ENCODE results near the gene RASSF8. TPM values are rescaled to one million over a fixed set of nuclear protein-coding genes. Genes with fewer than 3 reads are reported as not detected.

RASSF8 gene
- total RNA-seq, 2 donors from 2014 or later = 3.2 to 14.2 TPM

DNA sequence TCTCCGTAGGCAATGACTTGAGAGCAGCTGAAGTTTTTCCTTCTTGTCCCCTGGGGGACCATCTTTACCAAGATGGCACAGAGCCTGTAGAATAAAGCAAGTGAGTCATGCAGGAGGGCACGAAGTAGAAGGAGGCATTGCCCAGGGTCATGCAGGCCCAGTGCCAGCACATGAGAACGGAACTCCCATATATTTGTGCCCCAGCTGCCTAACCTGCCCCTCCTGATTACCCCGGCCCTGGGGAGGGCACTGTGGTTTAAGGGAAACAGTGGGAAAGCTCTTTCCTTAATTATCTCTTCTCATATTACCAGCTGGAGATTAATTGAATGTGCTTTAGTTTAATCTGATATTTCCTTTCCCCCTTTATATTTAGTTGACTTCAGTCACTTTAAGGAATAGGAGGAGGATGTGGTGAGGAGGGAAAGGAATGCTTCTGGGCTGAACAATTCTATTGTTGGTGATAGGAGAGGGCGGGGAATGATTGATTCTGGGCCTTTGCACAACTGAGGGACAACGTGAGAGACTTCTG is 51.9 kb downstream of the RASSF8 start:
- TF ChIP-seq, protein P1, sequence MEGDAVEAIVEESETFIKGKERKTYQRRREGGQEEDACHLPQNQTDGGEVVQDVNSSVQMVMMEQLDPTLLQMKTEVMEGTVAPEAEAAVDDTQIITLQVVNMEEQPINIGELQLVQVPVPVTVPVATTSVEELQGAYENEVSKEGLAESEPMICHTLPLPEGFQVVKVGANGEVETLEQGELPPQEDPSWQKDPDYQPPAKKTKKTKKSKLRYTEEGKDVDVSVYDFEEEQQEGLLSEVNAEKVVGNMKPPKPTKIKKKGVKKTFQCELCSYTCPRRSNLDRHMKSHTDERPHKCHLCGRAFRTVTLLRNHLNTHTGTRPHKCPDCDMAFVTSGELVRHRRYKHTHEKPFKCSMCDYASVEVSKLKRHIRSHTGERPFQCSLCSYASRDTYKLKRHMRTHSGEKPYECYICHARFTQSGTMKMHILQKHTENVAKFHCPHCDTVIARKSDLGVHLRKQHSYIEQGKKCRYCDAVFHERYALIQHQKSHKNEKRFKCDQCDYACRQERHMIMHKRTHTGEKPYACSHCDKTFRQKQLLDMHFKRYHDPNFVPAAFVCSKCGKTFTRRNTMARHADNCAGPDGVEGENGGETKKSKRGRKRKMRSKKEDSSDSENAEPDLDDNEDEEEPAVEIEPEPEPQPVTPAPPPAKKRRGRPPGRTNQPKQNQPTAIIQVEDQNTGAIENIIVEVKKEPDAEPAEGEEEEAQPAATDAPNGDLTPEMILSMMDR (IDR thresholded peaks at IDR 0.05) = no peak
- DNase-seq = no peak
- H3K27ac ChIP-seq = peak overlapping the region; percentile 48
- H3K9me3 ChIP-seq = no peaks in the 10 kb centered on the region
- no peak overlapping the region for H3K9ac ChIP-seq (ENCODE audit: low read depth in 2 of 2, low read length in 2 of 2)
- no peaks in the 10 kb centered on the region for H3K27me3 ChIP-seq
- intact Hi-C loops (cut with DNase I) = loop anchor here (10.0 kb wide), 1 partner anchor 46 kb away; no protein-coding TSS in a partner anchor
- H3K4me3 ChIP-seq = no peak overlapping the region
- H3K36me3 ChIP-seq = no peaks in the 10 kb centered on the region
- H3K4me1 ChIP-seq = no peaks in the 10 kb centered on the region

DNA sequence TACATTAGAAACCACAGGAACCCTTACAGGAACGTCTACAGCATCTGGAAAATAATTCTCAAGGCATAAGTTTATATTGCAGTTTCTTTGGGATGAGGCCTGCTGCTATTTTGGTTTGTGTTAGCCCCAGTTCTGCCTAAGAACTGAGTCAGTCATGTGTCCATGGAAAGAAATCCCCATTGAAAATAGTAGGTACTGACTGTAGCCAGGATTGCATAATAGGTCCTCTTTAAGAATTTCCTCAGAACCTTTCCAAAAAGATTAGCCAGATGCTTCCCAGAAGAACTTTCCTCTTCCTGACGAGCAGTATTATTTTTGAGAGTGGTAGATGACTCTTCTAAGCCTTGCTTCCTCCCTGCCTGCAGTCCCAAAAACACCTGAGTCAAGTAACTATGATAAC is 52.6 kb downstream of the RASSF8 start:
- Histone ChIP-seq H3K4me1 (no peaks in the 10 kb centered on the region), H3K27ac (peak overlapping the region; percentile 48), H3K27me3 (no peaks in the 10 kb centered on the region), H3K9ac (ENCODE audit: low read depth in 2 of 2, low read length in 2 of 2) (no peak overlapping the region), H3K9me3 (no peaks in the 10 kb centered on the region), H3K36me3 (no peaks in the 10 kb centered on the region), H3K4me3 (no peak overlapping the region)
- intact Hi-C loops (cut with DNase I) = loop anchor here (10.0 kb wide), 1 partner anchor 46 kb away; no protein-coding TSS in a partner anchor
- TF ChIP-seq, protein P1 (IDR thresholded peaks at IDR 0.05) = no peak
- no peak for DNase-seq

DNA sequence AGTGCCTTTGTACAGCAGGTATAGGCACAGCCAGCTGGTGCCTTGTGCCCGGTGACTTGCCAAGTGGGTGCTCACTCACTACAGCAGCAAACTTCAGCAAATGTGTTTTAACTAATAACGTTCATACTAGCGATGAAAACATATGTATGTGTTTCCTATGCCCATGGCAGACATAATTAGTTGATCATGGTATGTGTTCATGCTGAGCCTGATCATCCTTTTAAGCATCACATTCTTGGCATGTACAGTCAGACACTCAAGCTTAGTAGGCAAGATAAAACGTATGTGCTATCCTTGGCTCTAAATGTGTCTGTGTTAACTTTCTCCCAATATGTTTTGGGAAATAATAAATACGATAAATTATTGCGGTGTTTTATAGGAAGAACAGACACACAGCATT is 55.6 kb downstream of the RASSF8 start:
- TF ChIP-seq, protein P1 (IDR thresholded peaks at IDR 0.05) = no peak
- Histone ChIP-seq H3K9me3 (no peaks in the 10 kb centered on the region), H3K4me3 (no peak overlapping the region), H3K27me3 (no peaks in the 10 kb centered on the region), H3K36me3 (no peaks in the 10 kb centered on the region), H3K27ac (no peak overlapping the region), H3K4me1 (no peaks in the 10 kb centered on the region), H3K9ac (ENCODE audit: low read depth in 2 of 2, low read length in 2 of 2) (no peak overlapping the region)
- intact Hi-C loops (cut with DNase I) = loop anchor here (10.0 kb wide), 1 partner anchor 49 kb away; no protein-coding TSS in a partner anchor
- DNase-seq = no peak

DNA sequence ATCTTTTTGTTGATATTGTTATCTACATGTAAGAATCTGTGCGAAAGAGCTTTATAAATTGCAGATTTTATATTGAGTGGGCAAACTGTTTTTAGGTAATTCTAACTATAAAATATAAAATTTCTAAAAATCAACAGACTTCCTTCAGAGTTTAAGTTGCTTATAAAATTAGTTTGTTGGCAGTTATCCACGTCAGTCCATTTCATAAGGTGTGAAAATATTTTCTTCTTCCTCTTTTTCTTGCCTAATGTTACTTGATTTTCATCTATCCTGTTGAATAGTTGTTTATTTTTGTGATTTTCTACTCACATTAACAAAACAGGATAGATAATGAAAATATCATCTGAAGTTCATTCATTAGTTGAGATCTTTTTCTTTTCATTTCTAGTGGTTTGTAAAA is 58.0 kb downstream of the RASSF8 start:
- no peak for DNase-seq
- no peaks in the 10 kb centered on the region for H3K36me3 ChIP-seq
- no peak overlapping the region for H3K27ac ChIP-seq
- TF ChIP-seq, protein P1 (IDR thresholded peaks at IDR 0.05) = no peak
- H3K4me1 ChIP-seq = no peaks in the 10 kb centered on the region
- H3K4me3 ChIP-seq = no peak overlapping the region
- H3K9ac ChIP-seq (ENCODE audit: low read depth in 2 of 2, low read length in 2 of 2) = no peak overlapping the region
- intact Hi-C loops (cut with DNase I) = loop anchor here (10.0 kb wide), 1 partner anchor 52 kb away; no protein-coding TSS in a partner anchor
- no peaks in the 10 kb centered on the region for H3K27me3 ChIP-seq
- H3K9me3 ChIP-seq = no peaks in the 10 kb centered on the region

DNA sequence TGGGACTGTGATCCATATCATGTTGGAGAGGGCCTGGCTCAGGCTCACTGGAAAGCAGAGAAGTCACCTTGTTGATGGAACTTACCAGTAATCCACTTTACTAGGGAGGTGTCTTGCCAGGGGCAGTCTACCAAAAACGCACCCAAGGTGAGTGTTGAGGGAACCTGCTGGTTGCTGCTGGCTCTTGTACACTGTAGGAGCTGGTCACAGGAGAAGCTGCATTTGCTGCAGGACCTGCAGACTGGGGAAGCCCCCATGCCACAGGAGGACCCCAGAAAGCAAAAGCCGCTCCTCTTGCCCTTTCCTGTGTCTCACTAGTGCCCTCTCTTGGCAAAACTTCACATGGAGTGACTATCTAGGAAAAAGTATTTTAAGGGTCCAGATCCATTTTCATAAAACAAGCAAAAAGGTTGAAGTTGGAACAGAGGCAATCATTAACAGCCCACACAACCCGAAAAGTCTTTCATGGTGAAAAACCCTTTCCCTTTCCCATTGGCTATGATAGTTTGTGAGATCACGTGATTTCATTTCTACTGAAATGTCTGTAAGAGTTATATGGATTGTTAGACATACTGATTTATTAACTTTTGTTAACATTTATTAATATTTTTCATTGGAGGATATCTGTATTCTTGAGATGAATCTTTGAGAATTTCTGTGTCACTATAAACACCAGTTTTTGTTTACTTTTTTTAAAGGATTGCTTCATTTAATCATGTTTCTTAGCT is 59.2 kb downstream of the RASSF8 start:
- no peak overlapping the region for H3K27ac ChIP-seq
- H3K4me1 ChIP-seq = no peaks in the 10 kb centered on the region
- intact Hi-C loops (cut with DNase I) = loop anchor here (10.0 kb wide), 1 partner anchor 53 kb away; no protein-coding TSS in a partner anchor
- peak; percentile 29 for DNase-seq
- TF ChIP-seq, protein P1 (IDR thresholded peaks at IDR 0.05) = peak; percentile 48
- H3K4me3 ChIP-seq = no peak overlapping the region
- H3K27me3 ChIP-seq = no peaks in the 10 kb centered on the region
- H3K9ac ChIP-seq (ENCODE audit: low read depth in 2 of 2, low read length in 2 of 2) = no peak overlapping the region
- H3K36me3 ChIP-seq = no peaks in the 10 kb centered on the region
- no peaks in the 10 kb centered on the region for H3K9me3 ChIP-seq

All from colonic mucosa (tissue), 4 donors.